Testis (tissue), 2 donors: ENCODE data around the gene VMAC.

Experiments used
- CTCF ChIP-seq, 3 experiments: fragments of 450-650 bp in 2 of 3; fragments of 200-600 bp in 1 of 3; sonication (generic) in 1 of 3; IDR thresholded peaks; one replicate each; pipeline ENCODE4 v1.5.1; 2016 to 2019; ENCODE audit warnings: antibody characterized with exemption in 3 of 3, mild to moderate bottlenecking in 2 of 3, moderate library complexity in 1 of 3
- POLR2A ChIP-seq: fragments of 450-650 bp; IDR thresholded peaks from one replicate; pipeline ENCODE4 v1.6.1; 2017; ENCODE audit warnings: antibody characterized with exemption, mild to moderate bottlenecking, moderate library complexity

GRCh38 chr19:5889288-5889971, 15.2 kb upstream of the VMAC start:
- TF ChIP-seq CTCF (IDR thresholded peaks at IDR 0.05) (no peak), POLR2A (no peak)
